HEK293 (cell line): Measurements from ENCODE around the gene FHIT.

ENCODE experiments used
- CTCF ChIA-PET: fragments of 350-600 bp; formaldehyde crosslinking; extraction: SDS; loops from one replicate; lab custom pipeline; 2021; ENCODE audit warnings: antibody characterized with exemption; lab: Yijun Ruan, JAX
- POLR2A ChIA-PET: fragments of 300-600 bp; formaldehyde crosslinking; extraction: SDS; loops from one replicate; lab custom pipeline; 2020; ENCODE audit warnings: antibody characterized with exemption, inconsistent platforms; lab: Yijun Ruan, JAX
- H3K27ac ChIP-seq: fragments of 200-500 bp; sonication (Bioruptor generic); 2 replicates; pipeline ENCODE4 v1.5.1; 2014; ENCODE audit warnings: low read depth, low read length, control low read depth, inconsistent platforms; ENCODE audit errors: extremely low read depth
- H3K36me3 ChIP-seq, 2 experiments: fragments of 200-500 bp in 1 of 2; sonication (Bioruptor generic) in 1 of 2; 1 replicate in 1 of 2; 2 replicates in 1 of 2; pipeline ENCODE4 v1.5.1; 2014 to 2017; ENCODE audit warnings: inconsistent platforms in 2 of 2, low read length in 2 of 2; ENCODE audit not compliant: control insufficient read depth in 2 of 2, insufficient read depth in 1 of 2
- H3K4me1 ChIP-seq: fragments of 200-500 bp; sonication (Bioruptor generic); 2 replicates; pipeline ENCODE4 v1.5.1; 2014; ENCODE audit warnings: mild to moderate bottlenecking, low read length, inconsistent platforms; ENCODE audit not compliant: control insufficient read depth, insufficient read depth
- H3K4me3 ChIP-seq: 2 replicates; pipeline ENCODE4 v1.5.1; 2011; ENCODE audit warnings: low read depth, mild to moderate bottlenecking, control low read depth, low read length, moderate library complexity
- H3K9me3 ChIP-seq: fragments of 200-500 bp; sonication (Bioruptor generic); 2 replicates; pipeline ENCODE4 v1.5.1; 2014; ENCODE audit warnings: low read depth, low read length, inconsistent platforms; ENCODE audit not compliant: control insufficient read depth, insufficient read depth
- EGR2 ChIP-seq: fragments of 450-650 bp; formaldehyde crosslinking; IDR thresholded peaks from 2 replicates; pipeline ENCODE4 v1.5.1; 2016; ENCODE audit warnings: low read depth, missing biosample characterization, missing genetic modification characterization
- KLF8 ChIP-seq: fragments of 450-650 bp; formaldehyde crosslinking; IDR thresholded peaks from 2 replicates; pipeline ENCODE4 v1.5.1; 2016; ENCODE audit warnings: missing biosample characterization, missing genetic modification characterization
- MZF1 ChIP-seq: fragments of 450-650 bp; formaldehyde crosslinking; IDR thresholded peaks from 2 replicates; pipeline ENCODE4 v1.5.1; 2017; ENCODE audit warnings: missing biosample characterization, missing genetic modification characterization, borderline replicate concordance
- OSR2 ChIP-seq: fragments of 450-650 bp; formaldehyde crosslinking; IDR thresholded peaks from 2 replicates; pipeline ENCODE4 v1.5.1; 2016; ENCODE audit warnings: missing biosample characterization, missing genetic modification characterization
- OVOL3 ChIP-seq: fragments of 450-650 bp; formaldehyde crosslinking; IDR thresholded peaks from 2 replicates; pipeline ENCODE4 v1.5.1; 2016; ENCODE audit warnings: missing biosample characterization, missing genetic modification characterization
- REPIN1 ChIP-seq: fragments of 450-650 bp; formaldehyde crosslinking; IDR thresholded peaks from 2 replicates; pipeline ENCODE4 v1.5.1; 2017; ENCODE audit warnings: missing biosample characterization, missing genetic modification characterization, low read depth
- SCRT1 ChIP-seq: fragments of 450-650 bp; formaldehyde crosslinking; IDR thresholded peaks from 2 replicates; pipeline ENCODE4 v1.5.1; 2016; ENCODE audit warnings: missing biosample characterization, missing genetic modification characterization, borderline replicate concordance
- SCRT2 ChIP-seq: fragments of 450-650 bp; formaldehyde crosslinking; IDR thresholded peaks from 2 replicates; pipeline ENCODE4 v1.5.1; 2016; ENCODE audit warnings: missing biosample characterization, missing genetic modification characterization
- SETDB1 ChIP-seq: IDR thresholded peaks from one replicate; pipeline ENCODE4 v1.6.1; 2017; ENCODE audit warnings: mild to moderate bottlenecking, low read length, moderate library complexity, mixed read lengths; ENCODE audit not compliant: insufficient read length
- ZBTB21 ChIP-seq: fragments of 450-650 bp; formaldehyde crosslinking; IDR thresholded peaks from 2 replicates; pipeline ENCODE4 v1.5.1; 2017; ENCODE audit warnings: missing biosample characterization, missing genetic modification characterization
- ZNF112 ChIP-seq: fragments of 450-650 bp; formaldehyde crosslinking; IDR thresholded peaks from 2 replicates; pipeline ENCODE4 v1.5.0; 2017; ENCODE audit warnings: missing biosample characterization, missing genetic modification characterization
- ZNF19 ChIP-seq: fragments of 450-650 bp; formaldehyde crosslinking; IDR thresholded peaks from 2 replicates; pipeline ENCODE4; 2016; ENCODE audit warnings: missing biosample characterization, missing genetic modification characterization, low read depth
- ZNF302 ChIP-seq: fragments of 450-650 bp; formaldehyde crosslinking; IDR thresholded peaks from 2 replicates; pipeline ENCODE4 v1.5.1; 2016; ENCODE audit warnings: missing biosample characterization, missing genetic modification characterization, low read depth
- ZNF48 ChIP-seq: fragments of 450-650 bp; formaldehyde crosslinking; IDR thresholded peaks from 2 replicates; pipeline ENCODE4 v1.5.1; 2016; ENCODE audit warnings: missing biosample characterization, missing genetic modification characterization
- ZNF521 ChIP-seq: fragments of 450-650 bp; formaldehyde crosslinking; IDR thresholded peaks from 2 replicates; pipeline ENCODE4 v1.5.1; 2017; ENCODE audit warnings: missing biosample characterization, mild to moderate bottlenecking, missing genetic modification characterization
- ZNF529 ChIP-seq: fragments of 450-650 bp; formaldehyde crosslinking; IDR thresholded peaks from 2 replicates; pipeline ENCODE4 v1.5.1; 2017; ENCODE audit warnings: missing genetic modification characterization, missing biosample characterization; ENCODE audit not compliant: insufficient replicate concordance
- ZNF560 ChIP-seq: fragments of 450-650 bp; formaldehyde crosslinking; IDR thresholded peaks from 2 replicates; pipeline ENCODE4 v1.5.1; 2017; ENCODE audit warnings: missing biosample characterization, missing genetic modification characterization, borderline replicate concordance
- ZNF561 ChIP-seq: fragments of 450-650 bp; IDR thresholded peaks from 2 replicates; pipeline ENCODE4 v1.5.1; 2018; ENCODE audit warnings: missing biosample characterization, missing genetic modification characterization, borderline replicate concordance
- ZNF624 ChIP-seq: fragments of 450-650 bp; formaldehyde crosslinking; IDR thresholded peaks from 2 replicates; pipeline ENCODE4 v1.5.1; 2017; ENCODE audit warnings: missing biosample characterization, missing genetic modification characterization
- ZNF654 ChIP-seq: fragments of 450-650 bp; formaldehyde crosslinking; IDR thresholded peaks from 2 replicates; pipeline ENCODE4 v1.5.1; 2016; ENCODE audit warnings: low read depth, missing biosample characterization, missing genetic modification characterization
- TF ChIP-seq, protein P1 (sequence below): fragments of 450-650 bp; formaldehyde crosslinking; conservative IDR thresholded peaks from 2 replicates; pipeline ENCODE4 v1.5.1; 2016; ENCODE audit warnings: low read depth, missing biosample characterization, missing genetic modification characterization
- TF ChIP-seq, protein P2 (sequence below): fragments of 450-650 bp; formaldehyde crosslinking; IDR thresholded peaks from 2 replicates; pipeline ENCODE4 v1.5.1; 2016; ENCODE audit warnings: missing biosample characterization, missing genetic modification characterization

Gene FHIT

DNA sequence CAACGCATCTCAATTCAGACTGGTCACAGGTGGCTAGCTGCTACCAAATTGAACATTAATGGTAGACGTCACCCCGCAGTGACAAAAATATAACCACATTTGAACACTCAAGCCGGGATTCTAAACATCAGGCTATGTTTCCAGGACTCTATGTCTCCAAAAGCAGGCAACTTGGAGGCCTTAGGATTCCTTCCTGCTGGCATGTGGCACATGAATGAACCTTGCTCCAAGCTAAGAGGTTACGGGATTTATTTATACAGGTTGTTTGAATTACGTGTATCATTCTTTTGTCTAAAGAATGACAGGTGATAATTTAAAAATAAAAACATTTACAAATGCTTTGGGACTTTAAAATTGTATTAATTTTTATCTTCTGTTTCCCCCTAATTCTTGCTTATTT is 1337.0 kb downstream of the FHIT start (continued):
- TF ChIP-seq, protein P1, sequence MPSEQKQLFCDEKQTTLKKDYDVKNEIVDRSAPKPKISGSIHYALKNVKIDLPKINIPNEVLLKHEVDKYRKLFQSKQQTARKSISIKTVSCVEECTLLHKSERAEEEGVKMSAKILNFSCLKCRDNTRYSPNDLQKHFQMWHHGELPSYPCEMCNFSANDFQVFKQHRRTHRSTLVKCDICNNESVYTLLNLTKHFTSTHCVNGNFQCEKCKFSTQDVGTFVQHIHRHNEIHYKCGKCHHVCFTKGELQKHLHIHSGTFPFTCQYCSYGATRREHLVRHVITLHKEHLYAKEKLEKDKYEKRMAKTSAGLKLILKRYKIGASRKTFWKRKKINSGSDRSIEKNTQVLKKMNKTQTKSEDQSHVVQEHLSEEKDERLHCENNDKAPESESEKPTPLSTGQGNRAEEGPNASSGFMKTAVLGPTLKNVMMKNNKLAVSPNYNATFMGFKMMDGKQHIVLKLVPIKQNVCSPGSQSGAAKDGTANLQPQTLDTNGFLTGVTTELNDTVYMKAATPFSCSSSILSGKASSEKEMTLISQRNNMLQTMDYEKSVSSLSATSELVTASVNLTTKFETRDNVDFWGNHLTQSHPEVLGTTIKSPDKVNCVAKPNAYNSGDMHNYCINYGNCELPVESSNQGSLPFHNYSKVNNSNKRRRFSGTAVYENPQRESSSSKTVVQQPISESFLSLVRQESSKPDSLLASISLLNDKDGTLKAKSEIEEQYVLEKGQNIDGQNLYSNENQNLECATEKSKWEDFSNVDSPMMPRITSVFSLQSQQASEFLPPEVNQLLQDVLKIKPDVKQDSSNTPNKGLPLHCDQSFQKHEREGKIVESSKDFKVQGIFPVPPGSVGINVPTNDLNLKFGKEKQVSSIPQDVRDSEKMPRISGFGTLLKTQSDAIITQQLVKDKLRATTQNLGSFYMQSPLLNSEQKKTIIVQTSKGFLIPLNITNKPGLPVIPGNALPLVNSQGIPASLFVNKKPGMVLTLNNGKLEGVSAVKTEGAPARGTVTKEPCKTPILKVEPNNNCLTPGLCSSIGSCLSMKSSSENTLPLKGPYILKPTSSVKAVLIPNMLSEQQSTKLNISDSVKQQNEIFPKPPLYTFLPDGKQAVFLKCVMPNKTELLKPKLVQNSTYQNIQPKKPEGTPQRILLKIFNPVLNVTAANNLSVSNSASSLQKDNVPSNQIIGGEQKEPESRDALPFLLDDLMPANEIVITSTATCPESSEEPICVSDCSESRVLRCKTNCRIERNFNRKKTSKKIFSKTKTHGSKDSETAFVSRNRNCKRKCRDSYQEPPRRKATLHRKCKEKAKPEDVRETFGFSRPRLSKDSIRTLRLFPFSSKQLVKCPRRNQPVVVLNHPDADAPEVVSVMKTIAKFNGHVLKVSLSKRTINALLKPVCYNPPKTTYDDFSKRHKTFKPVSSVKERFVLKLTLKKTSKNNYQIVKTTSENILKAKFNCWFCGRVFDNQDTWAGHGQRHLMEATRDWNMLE (tag by site-specific recombination) = no peak
- TF ChIP-seq ZNF654 (no peak), SETDB1 (no peak), SCRT2 (tag by site-specific recombination) (no peak), ZNF48 (tag by site-specific recombination) (no peak), REPIN1 (tag by site-specific recombination) (no peak)
- TF ChIP-seq, all 188 proteins: peak for 0

DNA sequence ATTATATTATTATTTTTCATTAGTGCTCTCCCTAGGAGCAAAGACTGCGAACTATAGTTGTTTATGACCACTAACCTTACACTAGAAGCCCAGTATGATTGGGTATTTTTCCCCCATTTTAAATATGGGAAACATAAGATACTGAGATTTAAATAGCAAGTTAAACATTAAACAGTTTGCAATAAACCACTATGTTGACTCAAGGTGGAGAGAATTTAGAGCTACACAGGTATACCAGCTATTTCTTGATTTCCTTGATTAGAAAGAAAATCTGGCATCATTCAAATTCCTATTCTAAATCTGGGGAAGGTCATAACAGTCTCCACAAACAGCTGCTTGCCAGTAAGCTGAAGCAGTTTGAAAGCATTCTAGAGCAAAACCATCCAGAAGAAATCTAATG is 1337.6 kb downstream of the FHIT start:
- CTCF ChIA-PET = no interaction called here
- POLR2A ChIA-PET = no interaction called here
- TF ChIP-seq MZF1 (no peak), SCRT1 (tag by site-specific recombination) (no peak), ZNF302 (tag by site-specific recombination) (no peak), ZNF19 (tag by site-specific recombination) (no peak), ZNF624 (tag by site-specific recombination) (no peak)
- Histone ChIP-seq H3K36me3 (no peaks in the 10 kb centered on the region), H3K27ac (no peak overlapping the region), H3K4me3 (no peak overlapping the region), H3K4me1 (no peaks in the 10 kb centered on the region), H3K9me3 (no peaks in the 10 kb centered on the region)

DNA sequence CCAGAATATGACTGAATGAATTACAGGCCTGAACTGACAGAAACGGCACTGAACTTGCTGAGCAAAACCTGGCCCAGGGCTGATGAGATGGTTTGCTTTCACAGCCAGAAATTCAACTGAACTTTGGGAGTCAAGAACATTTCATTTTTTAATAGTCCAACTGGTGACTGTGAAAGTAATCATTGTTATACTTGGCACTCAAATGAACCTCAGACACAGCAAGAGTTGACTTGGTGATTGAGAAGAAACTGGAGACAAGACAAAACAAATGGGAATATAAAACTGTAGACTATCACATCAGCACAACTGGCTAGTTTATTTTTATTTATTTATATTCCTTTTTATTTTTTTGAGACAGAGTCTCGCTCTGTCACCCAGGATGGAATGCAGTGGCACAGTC is 1342.6 kb downstream of the FHIT start:
- TF ChIP-seq ZNF112 (tag by site-specific recombination) = no peak
- TF ChIP-seq ZNF560 = no peak
- no peak for TF ChIP-seq SCRT2 (tag by site-specific recombination)
- TF ChIP-seq ZNF529 (tag by site-specific recombination) = no peak
- TF ChIP-seq ZNF521 = no peak
- no peak for TF ChIP-seq OSR2
- TF ChIP-seq OVOL3 (tag by site-specific recombination) = no peak
- no peak for TF ChIP-seq EGR2 (tag by site-specific recombination)
- TF ChIP-seq KLF8 (tag by site-specific recombination) = no peak
- TF ChIP-seq, protein P2, sequence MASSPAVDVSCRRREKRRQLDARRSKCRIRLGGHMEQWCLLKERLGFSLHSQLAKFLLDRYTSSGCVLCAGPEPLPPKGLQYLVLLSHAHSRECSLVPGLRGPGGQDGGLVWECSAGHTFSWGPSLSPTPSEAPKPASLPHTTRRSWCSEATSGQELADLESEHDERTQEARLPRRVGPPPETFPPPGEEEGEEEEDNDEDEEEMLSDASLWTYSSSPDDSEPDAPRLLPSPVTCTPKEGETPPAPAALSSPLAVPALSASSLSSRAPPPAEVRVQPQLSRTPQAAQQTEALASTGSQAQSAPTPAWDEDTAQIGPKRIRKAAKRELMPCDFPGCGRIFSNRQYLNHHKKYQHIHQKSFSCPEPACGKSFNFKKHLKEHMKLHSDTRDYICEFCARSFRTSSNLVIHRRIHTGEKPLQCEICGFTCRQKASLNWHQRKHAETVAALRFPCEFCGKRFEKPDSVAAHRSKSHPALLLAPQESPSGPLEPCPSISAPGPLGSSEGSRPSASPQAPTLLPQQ (tag by site-specific recombination) = no peak
- TF ChIP-seq ZBTB21 (tag by site-specific recombination) = no peak
- TF ChIP-seq ZNF561 (tag by site-specific recombination) = no peak

More for the DNA sequence above, 1342.6 kb downstream of the FHIT start:
- H3K4me1 ChIP-seq = no peaks in the 10 kb centered on the region
- H3K27ac ChIP-seq = no peak overlapping the region
- H3K9me3 ChIP-seq = no peaks in the 10 kb centered on the region
- H3K36me3 ChIP-seq = no peaks in the 10 kb centered on the region
- ChIA-PET POLR2A (no interaction called here), CTCF (no interaction called here)
- H3K4me3 ChIP-seq = no peak overlapping the region
